GM18505 (cell line): ENCODE data around the gene PIK3CG.
"Not testable (repeated sequence)": the region's sequence is repeated elsewhere in the genome, so short reads cannot be mapped to it uniquely, and the experiment has no call there.

Experiments used
- ATAC-seq: cut with Tn5 transposase; IDR thresholded peaks from one replicate; pipeline ENCODE4 v1.9.1; 2021; ENCODE audit not compliant: unreplicated experiment
- POLR2A ChIP-seq: IDR thresholded peaks from 4 replicates; pipeline ENCODE4 v1.6.1; 2011; ENCODE audit warnings: borderline replicate concordance; ENCODE audit not compliant: insufficient read depth, insufficient read length; ENCODE audit errors: extremely low read depth

PIK3CG gene

GRCh38 chr7:106887421-106887820, 22.3 kb downstream of the PIK3CG start:
- TF ChIP-seq POLR2A: no peak
- ATAC-seq: no peak

- ATAC-seq: no peak
- TF ChIP-seq POLR2A: no peak
These were observed 23.1 kb downstream of the PIK3CG start for GRCh38 chr7:106888204-106888603.

GRCh38 chr7:106890952-106891351, 25.9 kb downstream of the PIK3CG start:
- ATAC-seq: no peak
- no peak for TF ChIP-seq POLR2A

- TF ChIP-seq POLR2A: no peak
- no peak for ATAC-seq
These were observed 26.7 kb downstream of the PIK3CG start for GRCh38 chr7:106891548-106892410.

- TF ChIP-seq POLR2A: no peak
- no peak for ATAC-seq
These were observed 28.5 kb downstream of the PIK3CG start for GRCh38 chr7:106893591-106893990.

- TF ChIP-seq POLR2A: no peak
These were observed 30.3 kb downstream of the PIK3CG start for GRCh38 chr7:106895246-106895864.

GRCh38 chr7:106896231-106896630, 31.1 kb downstream of the PIK3CG start:
- ATAC-seq: no peak
- TF ChIP-seq POLR2A: no peak

More at GRCh38 chr7:106895246-106895864, 30.3 kb downstream of the PIK3CG start:
- peak; percentile 90 for ATAC-seq

DNA sequence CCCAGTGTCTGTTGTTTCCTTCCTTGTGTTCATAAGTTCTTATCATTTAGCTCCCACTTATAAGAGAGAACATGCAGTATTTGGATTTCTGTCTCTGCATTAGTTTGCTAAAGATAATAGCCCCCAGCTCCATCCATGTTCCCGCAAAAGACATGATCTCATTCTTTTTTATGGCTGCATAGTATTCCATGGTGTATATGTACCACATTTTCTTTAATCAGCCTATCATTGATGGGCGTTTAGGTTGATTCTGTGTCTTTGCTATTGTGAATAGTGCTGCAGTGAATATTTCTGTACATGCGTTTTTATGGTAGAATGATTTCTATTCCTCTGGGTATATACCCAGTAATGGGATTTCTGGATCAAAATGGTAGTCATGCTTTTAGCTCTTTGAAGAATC, 32.5 kb downstream of the PIK3CG start:
- not testable (repeated sequence) for ATAC-seq

GRCh38 chr7:106898967-106899366, 33.9 kb downstream of the PIK3CG start:
- ATAC-seq: not testable (repeated sequence)

DNA sequence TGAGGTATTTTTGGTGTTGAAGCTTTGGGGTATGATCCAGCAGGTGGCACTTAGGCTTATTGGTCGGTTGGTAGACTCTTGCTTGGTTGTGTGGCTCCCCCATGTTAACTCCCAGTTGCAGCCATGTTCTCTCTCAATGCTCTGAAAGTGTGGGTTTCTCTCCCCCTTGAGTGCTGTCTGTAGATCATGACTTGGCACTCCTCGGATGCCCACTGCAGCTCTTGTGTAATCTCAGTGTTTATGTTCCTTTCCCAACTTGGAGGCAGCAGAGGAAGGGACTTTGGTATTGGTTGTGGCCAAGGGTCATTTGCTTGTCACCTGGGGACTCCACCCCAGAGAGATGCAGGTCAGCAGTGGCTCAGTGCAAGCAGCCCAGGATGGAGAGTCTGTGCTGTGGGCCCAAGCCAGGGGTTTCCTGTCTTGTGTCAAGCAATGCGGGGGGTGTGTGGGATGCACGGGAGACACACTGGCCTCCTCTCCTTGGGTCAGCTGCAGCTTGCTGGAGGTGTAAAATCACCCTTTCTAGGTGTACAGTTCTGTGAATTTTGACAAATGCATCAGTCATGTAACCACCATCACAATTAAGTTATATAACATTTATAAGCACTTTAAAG, 36.9 kb downstream of the PIK3CG start:
- TF ChIP-seq POLR2A: no peak
- ATAC-seq: no peak

DNA sequence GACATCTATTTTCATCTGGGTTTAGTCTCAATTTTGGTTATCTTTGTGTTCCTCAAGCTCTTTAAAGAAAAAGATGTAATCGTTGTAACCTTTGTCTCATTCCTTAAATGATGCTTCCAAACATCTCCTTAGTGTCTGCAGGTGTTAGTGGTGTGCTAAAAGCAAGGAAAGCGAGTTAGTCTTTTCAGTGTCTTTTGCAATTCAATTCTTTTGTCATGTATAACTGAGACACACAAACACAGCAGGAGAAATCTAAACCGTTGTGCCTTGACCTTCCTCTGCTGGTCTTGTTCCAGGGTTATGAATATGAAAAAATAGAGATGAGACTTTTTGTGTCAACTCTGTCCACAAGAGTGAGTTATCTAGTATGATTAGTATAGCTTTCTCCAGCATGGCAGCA, 40.7 kb downstream of the PIK3CG start:
- no peak for TF ChIP-seq POLR2A
- no peak for ATAC-seq

GRCh38 chr7:106911959-106912358, 46.9 kb downstream of the PIK3CG start:
- TF ChIP-seq POLR2A: no peak

DNA sequence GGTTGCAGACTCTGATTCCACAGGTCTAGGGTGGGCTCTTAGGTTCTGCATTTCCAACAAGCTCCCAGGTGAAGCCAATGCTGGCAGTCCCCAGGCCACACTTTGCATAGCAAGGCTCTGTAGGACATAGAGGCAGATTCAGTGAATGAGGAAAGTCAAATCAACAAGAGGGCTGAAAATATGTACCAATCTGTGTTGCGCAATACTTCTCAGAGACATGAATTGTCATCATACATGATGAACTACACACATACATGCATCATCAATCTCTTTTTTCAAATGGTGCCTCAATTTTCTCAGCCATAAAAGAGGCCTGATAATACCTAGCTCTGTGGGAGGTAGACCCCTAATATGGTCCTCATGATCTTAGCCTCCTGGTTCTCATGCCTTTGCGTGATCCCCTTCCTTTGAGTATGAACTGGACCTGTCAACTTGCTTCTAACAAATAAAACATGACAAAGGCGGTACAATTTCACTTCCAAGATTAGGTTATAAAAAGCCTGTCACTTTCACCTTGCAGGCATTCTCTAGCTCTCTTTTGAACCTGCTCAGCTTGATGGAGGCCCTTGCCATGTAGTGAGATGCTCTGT, 49.0 kb downstream of the PIK3CG start:
- no peak for TF ChIP-seq POLR2A
- ATAC-seq: no peak

More at GRCh38 chr7:106911959-106912358, 46.9 kb downstream of the PIK3CG start:
- ATAC-seq: no peak
